Activated CD4-positive, CD25-positive, alpha-beta regulatory T cell treated with anti-CD3 and anti-CD28 coated beads, Interleukin-2, amount 50 U/mL, for 72 hours (primary cell): ENCODE data around the gene FOS.
A peak's percentile ranks its signal among the peaks of the same experiment; 100 is the strongest.
"Not testable (repeated sequence)": the region's sequence is repeated elsewhere in the genome, so short reads cannot be mapped to it uniquely, and the experiment has no call there.

ENCODE experiments used
- DNase-seq: peaks from one replicate; pipeline ENCODE4 v3.0.0; 2021

Gene FOS

DNA sequence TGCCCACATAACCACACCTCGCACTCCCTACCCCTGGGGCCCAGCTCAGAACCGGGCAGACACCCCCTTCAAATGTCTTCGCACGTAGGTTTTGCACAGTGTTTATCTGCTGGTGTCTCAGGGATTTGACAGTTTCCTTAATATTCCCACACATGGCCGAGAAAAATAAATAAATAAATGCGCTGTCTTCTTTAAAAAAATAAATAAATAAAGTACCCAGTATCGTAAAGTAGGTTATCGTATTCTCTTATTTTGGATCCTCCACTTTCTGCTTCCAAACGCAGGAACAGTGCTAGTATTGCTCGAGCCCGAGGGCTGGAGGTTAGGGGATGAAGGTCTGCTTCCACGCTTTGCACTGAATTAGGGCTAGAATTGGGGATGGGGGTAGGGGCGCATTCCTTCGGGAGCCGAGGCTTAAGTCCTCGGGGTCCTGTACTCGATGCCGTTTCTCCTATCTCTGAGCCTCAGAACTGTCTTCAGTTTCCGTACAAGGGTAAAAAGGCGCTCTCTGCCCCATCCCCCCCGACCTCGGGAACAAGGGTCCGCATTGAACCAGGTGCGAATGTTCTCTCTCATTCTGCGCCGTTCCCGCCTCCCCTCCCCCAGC is 710 bp upstream of the FOS start:
- no peak for DNase-seq

DNA sequence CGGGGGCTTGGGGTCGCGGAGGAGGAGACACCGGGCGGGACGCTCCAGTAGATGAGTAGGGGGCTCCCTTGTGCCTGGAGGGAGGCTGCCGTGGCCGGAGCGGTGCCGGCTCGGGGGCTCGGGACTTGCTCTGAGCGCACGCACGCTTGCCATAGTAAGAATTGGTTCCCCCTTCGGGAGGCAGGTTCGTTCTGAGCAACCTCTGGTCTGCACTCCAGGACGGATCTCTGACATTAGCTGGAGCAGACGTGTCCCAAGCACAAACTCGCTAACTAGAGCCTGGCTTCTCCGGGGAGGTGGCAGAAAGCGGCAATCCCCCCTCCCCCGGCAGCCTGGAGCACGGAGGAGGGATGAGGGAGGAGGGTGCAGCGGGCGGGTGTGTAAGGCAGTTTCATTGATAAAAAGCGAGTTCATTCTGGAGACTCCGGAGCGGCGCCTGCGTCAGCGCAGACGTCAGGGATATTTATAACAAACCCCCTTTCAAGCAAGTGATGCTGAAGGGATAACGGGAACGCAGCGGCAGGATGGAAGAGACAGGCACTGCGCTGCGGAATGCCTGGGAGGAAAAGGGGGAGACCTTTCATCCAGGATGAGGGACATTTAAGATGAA is 630 bp downstream of the FOS start:
- peak; percentile 51 for DNase-seq

DNA sequence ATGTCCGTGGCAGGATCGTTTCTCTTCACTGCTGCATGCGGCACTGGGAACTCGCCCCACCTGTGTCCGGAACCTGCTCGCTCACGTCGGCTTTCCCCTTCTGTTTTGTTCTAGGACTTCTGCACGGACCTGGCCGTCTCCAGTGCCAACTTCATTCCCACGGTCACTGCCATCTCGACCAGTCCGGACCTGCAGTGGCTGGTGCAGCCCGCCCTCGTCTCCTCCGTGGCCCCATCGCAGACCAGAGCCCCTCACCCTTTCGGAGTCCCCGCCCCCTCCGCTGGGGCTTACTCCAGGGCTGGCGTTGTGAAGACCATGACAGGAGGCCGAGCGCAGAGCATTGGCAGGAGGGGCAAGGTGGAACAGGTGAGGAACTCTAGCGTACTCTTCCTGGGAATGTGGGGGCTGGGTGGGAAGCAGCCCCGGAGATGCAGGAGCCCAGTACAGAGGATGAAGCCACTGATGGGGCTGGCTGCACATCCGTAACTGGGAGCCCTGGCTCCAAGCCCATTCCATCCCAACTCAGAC is 1.2 kb downstream of the FOS start:
- DNase-seq = no peak

DNA sequence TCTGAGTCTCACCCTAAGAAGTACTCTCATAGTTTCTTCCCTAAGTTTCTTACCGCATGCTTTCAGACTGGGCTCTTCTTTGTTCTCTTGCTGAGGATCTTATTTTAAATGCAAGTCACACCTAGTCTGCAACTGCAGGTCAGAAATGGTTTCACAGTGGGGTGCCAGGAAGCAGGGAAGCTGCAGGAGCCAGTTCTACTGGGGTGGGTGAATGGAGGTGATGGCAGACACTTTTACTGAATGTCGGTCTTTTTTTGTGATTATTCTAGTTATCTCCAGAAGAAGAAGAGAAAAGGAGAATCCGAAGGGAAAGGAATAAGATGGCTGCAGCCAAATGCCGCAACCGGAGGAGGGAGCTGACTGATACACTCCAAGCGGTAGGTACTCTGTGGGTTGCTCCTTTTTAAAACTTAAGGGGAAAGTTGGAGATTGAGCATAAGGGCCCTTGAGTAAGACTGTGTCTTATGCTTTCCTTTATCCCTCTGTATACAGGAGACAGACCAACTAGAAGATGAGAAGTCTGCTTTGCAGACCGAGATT is 1.7 kb downstream of the FOS start:
- no peak for DNase-seq

DNA sequence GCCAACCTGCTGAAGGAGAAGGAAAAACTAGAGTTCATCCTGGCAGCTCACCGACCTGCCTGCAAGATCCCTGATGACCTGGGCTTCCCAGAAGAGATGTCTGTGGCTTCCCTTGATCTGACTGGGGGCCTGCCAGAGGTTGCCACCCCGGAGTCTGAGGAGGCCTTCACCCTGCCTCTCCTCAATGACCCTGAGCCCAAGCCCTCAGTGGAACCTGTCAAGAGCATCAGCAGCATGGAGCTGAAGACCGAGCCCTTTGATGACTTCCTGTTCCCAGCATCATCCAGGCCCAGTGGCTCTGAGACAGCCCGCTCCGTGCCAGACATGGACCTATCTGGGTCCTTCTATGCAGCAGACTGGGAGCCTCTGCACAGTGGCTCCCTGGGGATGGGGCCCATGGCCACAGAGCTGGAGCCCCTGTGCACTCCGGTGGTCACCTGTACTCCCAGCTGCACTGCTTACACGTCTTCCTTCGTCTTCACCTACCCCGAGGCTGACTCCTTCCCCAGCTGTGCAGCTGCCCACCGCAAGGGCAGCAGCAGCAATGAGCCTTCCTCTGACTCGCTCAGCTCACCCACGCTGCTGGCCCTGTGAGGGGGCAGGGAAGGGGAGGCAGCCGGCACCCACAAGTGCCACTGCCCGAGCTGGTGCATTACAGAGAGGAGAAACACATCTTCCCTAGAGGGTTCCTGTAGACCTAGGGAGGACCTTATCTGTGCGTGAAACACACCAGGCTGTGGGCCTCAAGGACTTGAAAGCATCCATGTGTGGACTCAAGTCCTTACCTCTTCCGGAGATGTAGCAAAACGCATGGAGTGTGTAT is 2.4 kb downstream of the FOS start:
- DNase-seq = no peak

DNA sequence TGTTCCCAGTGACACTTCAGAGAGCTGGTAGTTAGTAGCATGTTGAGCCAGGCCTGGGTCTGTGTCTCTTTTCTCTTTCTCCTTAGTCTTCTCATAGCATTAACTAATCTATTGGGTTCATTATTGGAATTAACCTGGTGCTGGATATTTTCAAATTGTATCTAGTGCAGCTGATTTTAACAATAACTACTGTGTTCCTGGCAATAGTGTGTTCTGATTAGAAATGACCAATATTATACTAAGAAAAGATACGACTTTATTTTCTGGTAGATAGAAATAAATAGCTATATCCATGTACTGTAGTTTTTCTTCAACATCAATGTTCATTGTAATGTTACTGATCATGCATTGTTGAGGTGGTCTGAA is 3.0 kb downstream of the FOS start:
- no peak for DNase-seq

DNA sequence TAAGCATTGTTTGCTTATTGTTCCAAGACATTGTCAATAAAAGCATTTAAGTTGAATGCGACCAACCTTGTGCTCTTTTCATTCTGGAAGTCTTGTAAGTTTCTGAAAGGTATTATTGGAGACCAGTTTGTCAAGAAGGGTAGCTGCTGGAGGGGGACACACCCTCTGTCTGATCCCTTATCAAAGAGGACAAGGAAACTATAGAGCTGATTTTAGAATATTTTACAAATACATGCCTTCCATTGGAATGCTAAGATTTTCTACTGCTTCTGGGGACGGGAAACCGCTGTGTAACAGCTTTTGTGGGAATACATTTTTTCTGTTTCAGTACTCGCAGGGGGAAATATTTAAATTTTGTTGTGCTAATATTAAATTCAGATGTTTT is 3.5 kb downstream of the FOS start:
- no peak for DNase-seq

DNA sequence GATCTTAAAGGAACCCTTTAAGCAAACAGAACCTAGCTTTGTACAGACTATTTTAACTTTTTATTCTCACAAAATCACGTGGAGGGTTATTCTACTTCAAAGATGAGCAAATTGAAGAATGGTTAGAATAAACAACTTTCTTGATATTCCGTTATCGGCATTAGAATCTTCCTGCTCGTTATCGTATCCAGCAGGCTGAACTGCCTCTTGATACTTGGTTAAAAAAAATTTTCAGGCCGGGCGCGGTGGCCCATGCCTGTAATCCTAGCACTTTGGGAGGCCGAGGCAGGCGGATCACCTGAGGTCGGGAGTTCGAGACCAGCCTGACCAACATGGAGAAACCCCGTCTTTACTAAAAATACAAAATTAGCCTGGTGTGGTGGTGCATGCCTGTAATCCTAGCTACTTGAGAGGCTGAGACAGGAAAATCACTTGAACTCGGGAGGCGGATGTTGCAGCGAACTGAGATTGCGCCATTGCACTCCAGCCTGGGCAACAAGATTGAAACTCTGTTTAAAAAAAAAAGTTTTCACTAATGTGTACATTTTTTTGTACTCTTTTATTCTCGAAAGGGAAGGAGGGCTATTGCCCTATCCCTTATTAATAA is 4.0 kb downstream of the FOS start:
- DNase-seq = not testable (repeated sequence)

DNA sequence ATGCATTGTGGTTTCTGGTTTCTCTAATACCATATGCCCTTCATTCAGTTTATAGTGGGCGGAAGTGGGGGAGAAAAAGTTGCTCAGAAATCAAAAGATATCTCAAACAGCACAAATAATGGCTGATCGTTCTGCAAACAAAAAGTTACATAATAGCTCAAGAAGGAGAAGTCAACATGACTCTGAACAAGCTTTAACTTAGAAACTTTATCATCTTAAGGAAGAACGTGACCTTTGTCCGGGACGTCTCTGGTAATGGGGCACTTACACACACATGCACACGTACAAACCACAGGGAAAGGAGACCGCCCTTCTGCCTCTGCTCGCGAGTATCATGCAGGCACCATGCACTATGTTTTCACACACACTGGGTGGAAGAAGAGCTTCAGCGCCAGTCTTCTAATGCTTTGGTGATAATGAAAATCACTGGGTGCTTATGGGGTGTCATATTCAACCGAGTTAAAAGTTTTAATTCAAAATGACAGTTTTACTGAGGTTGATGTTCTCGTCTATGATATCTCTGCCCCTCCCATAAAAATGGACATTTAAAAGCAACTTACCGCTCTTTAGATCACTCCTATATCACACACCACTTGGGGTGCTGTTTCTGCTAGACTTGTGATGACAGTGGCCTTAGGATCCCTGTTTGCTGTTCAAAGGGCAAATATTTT is 4.7 kb downstream of the FOS start:
- DNase-seq = no peak

DNA sequence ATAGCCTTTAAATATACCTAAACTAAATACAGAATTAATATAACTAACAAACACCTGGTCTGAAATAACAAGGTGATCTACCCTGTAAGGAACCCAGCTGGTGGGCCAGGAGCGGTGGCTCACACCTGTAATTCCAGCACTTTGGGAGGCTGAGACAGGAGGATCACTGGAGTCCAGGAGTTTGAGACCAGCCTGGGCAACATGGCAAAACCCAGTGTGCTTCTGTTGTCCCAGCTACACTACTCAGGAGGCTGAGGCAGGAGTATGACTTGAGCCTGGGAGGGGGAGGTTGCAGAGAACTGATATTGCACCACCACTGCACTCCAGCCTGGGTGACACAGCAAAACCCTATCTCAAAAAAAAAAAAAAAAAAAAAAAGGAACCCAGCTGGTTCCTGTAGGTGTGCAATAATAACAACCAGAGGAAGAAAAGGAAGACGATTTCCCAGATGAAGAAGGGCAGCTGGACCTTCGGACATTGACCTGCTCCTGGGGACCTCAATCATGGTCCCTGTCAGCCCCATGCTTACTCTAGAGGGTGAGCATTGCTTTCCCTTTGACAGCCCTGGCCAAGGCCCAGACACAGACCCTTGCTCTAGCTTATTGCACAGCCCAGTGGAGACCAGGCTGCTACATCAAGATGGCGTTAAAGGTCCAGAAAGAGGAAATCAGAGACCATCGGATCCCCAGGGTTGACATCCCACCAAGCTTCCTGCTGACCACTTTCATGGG is 5.4 kb downstream of the FOS start:
- no peak for DNase-seq

DNA sequence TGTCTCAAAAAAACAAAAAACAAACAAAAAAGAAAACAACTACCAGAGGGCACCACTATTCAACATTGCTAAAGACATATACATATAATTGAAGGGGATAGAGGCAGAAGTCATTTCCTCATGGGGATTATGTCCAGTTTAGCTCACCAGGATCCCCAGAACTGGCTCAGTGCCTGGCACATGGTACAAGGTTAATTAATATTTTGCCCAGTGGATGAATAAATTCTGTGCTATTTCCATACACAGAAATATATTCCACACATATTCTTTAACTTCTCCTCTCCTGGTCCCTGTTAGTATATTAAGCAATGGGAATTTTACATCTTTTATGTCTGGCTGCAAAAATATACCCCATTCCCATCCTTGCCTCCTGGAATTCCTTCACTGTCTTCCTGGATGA is 6.7 kb downstream of the FOS start:
- no peak for DNase-seq

DNA sequence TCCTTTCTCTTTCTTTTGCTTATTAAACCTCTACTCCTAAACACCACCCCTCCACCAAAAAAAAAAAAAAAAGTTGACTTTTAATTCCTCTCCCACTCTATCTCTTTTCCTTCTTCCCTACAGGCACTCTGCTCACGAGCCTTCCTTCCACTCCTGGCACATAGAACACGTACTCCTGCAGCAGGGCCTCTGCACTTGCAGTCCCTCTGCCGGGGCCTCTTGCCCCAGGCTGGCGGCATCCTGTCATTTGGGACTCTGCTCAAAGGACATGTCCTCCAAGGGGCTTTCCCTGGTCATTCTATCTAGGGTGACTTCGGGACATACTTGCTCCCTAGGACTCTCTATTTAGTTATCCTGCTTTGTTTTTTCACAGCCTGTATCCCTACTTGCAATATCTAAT is 7.7 kb downstream of the FOS start:
- DNase-seq = no peak

DNA sequence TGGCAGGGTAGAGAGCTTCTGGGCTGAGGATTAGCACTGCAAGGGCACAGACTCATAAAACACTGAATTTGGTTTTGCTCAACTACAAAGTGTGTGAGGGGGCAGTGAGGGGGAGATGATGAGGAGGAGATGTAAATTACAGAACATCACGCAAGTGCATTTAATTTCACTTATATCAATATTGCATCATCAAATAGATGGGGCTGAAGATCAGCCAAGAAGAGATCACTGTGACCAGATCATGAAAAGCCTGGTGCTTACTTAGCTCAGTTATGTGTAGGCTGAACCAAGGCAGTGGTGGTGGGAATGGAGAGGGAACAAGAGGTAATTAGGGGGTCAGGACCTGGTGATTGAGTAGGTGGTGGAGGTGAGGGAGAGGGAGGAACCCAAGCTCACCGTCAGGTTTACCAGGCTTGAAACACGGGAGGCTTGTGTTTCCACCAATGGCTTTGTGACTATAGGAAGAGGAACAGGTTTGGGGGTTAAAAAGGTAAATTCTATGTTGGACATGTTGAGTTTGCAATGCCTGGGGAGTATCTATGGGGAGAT is 11.3 kb downstream of the FOS start:
- no peak for DNase-seq

DNA sequence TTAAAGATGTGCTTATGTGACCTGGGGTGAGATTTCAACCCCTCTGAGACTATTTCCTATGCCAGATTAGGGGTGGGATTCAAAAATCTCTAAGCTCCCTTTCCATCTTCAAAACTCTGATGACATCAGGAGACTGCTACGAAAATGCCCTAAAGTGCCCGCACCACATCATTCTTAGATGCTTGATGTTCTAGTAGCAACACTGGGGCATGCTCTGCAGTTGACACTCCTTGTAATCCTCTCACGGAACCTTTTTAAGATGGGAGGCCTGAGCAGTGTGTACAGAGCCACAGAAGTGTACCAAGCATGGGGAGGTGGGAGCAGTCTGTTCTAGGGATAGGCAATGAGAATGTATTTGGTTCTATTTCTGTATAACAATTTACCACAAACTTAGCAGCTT is 12.2 kb downstream of the FOS start:
- no peak for DNase-seq

DNA sequence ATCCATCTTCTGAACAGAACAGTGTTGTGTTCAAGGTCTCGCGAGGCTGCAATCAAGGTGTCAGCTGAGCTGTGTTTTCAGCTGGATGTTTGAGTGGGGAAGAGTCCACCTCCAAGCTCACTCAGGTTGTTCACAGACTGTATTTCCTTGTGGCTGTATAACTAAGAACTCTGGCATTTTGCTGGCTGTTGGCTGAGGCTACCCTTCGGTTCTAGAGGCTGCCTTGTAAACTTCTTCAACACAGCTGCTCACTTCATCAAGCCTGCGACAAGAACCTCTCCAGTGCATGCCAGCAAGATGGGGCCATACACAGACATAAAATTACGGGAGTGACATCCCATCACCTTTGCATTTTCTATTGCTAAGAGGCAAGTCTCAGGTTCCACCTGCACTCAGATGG is 12.7 kb downstream of the FOS start:
- DNase-seq = no peak

DNA sequence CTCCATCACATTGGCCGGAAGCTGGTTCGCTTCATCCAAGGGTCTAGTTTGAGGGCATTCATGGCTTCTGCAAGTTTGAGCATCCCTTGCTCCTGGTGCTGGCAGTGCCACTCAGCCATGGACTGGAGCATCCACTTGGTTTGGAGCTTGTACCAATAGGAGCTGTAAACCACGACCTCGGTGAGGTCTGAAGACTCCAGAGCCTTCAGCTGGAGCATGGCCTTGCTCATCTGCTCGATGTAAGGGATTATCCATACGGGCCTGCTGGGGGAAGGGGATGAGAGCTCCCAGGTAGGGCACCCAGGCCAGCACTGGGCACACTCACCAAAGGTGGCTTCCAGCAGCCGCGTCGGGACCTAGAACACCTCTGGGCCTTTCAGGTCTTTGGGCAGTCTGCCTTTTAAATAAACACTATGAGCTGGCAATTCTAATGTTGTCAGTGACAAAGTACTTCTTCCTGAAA is 13.5 kb downstream of the FOS start:
- DNase-seq = no peak

DNA sequence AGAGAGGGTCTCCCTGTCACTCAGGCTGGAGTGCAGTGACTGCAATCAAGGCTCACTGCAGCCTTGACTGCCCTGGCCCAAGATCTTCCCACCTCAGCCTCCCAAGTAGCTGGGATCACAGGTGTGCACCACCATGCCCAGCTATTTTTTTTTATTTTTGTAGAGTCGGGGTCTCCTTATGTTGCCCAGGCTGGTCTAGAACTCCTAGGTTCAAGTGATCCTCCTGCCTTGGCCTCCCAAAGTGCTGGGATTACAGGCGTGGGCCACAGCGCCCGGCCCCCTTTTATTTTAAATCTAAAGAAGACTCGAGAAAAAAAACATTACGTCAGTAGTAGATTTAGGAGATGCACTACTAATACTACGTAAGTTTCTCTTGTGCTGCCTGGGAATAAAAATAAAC is 14.3 kb downstream of the FOS start:
- no peak for DNase-seq

DNA sequence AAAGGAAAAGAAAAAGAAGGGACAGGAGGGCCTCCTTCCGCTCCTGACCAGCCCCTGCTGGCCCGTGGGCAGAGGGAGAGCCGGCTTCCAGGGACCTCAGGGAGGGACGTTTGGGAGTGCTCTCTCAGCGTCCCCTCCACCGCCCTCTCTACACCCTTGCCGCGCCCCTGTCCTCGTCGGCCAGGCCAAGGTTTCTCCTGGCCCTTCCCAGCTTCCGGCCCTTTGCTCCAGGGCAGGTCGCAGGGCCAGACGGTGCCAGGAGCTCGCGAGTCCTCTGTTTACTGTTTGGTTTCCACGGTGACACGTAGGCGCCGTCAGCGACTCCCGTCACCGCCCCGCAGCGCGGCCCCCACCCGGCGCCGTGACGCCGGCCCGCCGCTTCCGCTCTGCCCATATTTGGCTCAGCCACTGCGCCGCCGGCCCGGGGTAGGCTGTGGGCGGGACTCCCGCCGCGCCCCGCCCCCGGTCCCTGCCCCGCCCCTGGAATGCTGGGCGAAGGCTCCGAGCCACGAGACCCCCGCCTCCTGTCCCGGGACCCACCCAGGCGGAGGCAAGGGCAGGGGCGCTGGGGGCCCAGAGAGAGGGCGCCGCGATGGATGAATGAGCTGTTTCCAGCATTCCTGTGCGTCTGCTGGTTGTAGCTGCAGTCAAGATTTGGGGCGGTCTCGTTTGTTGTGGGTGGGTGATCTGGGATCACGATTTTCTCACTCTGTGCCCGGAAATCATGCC is 15.5 kb downstream of the FOS start:
- peak; percentile 92 for DNase-seq

DNA sequence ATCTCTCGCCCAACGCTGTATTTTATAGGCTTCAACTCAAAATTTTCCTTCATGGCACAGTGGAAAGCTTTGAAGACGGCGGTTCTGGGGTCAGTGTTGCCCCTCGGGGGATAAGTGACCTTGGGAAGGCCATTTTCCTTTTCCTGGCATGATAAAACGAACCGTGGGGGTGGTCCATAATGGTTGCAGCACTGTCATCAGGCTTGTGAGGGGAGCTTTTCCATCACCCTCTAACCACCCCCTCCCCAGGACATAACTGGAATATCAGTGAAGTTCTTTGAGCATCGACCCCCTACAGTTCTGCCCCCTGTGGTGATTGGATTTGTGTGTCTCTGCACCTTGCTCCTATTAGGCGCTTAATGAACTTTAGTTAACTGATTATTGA is 16.0 kb downstream of the FOS start:
- no peak for DNase-seq

DNA sequence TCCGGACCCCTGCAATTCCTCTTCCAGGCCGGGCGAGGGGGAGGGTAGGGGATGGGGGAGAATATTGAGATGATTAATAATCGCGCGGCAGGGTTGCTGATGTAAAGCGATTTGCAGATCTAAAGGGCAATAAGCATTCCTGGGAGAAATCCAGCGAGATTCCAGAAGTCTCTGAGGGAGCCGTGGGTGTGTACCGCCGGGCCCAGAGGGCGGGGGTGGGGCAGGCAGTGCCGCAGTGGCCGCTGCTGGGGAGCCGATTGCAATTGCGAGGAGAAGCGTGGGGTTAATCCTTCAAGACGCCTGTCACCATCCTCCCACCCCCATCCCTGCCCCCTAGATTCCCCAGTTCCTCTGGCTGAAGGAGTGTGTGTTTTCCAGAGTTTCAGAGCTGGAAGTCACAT is 16.4 kb downstream of the FOS start:
- DNase-seq = no peak
